PC-3 (cell line): ENCODE measurements around the gene SNRNP35. TPM values are rescaled to one million over a fixed set of nuclear protein-coding genes. Genes with fewer than 3 reads are reported as not detected.

ENCODE experiments used
- ATAC-seq: fragments of 200-7000 bp; cut with Tn5 transposase; 2 replicates; pipeline ENCODE4 v1.9.1; 2020; ENCODE audit warnings: mild to moderate bottlenecking, moderate library complexity
- BruUV-seq: library from RNA; stranded (reverse); fragments of 400-500 nt; replicated peaks from 2 replicates; lab custom pipeline; 2021; lab: Mats Ljungman, UMichigan
- CTCF ChIA-PET: fragments of 300-600 bp; sonication (Branson Sonifier 250); formaldehyde crosslinking; loops from one replicate; lab custom pipeline; 2022; ENCODE audit warnings: antibody characterized with exemption; lab: Charles Lee
- POLR2A ChIA-PET: fragments of 300-600 bp; sonication (Branson Sonifier 250); formaldehyde crosslinking; loops from one replicate; lab custom pipeline; 2022; ENCODE audit warnings: antibody characterized with exemption; ENCODE audit not compliant: unreplicated experiment; lab: Charles Lee
- DNase-seq: peaks from one replicate; pipeline ENCODE4 v3.0.0-alpha.2; 2015
- H2AFZ ChIP-seq: fragments of 300-600 bp; sonication (generic); 2 replicates; pipeline ENCODE4 v1.6.0; 2016; ENCODE audit warnings: antibody characterized with exemption, low read length
- H3F3A ChIP-seq: fragments of 300-600 bp; sonication (generic); one replicate; pipeline ENCODE4 v1.6.0; 2017; ENCODE audit warnings: antibody characterized with exemption, low read length, control low read depth, mild to moderate bottlenecking; ENCODE audit not compliant: unreplicated experiment
- H3K27ac ChIP-seq: fragments of 300-600 bp; sonication (generic); 2 replicates; pipeline ENCODE4 v1.5.1; 2016; ENCODE audit warnings: mild to moderate bottlenecking, low read length
- H3K27me3 ChIP-seq: fragments of 300-600 bp; sonication (generic); 2 replicates; pipeline ENCODE4 v1.6.1; 2016; ENCODE audit warnings: low read length, mixed read lengths
- H3K36me3 ChIP-seq: fragments of 300-600 bp; sonication (generic); 2 replicates; pipeline ENCODE4 v1.6.1; 2016; ENCODE audit warnings: low read depth, mixed run types, low read length, mixed read lengths
- H3K4me1 ChIP-seq: fragments of 300-600 bp; sonication (generic); 2 replicates; pipeline ENCODE4 v1.5.1; 2016; ENCODE audit warnings: low read length; ENCODE audit not compliant: insufficient read depth
- H3K4me2 ChIP-seq: fragments of 300-600 bp; sonication (generic); 2 replicates; pipeline ENCODE4 v1.6.0; 2016; ENCODE audit warnings: low read length
- H3K4me3 ChIP-seq: fragments of 300-600 bp; sonication (generic); 2 replicates; pipeline ENCODE4 v1.5.1; 2016; ENCODE audit warnings: mild to moderate bottlenecking, low read length, mixed read lengths
- H3K79me2 ChIP-seq: fragments of 300-600 bp; sonication (generic); 2 replicates; pipeline ENCODE4 v1.6.1; 2017; ENCODE audit warnings: low read length, mixed read lengths
- H3K9ac ChIP-seq: fragments of 300-600 bp; sonication (generic); 2 replicates; pipeline ENCODE4 v1.6.0; 2016; ENCODE audit warnings: mild to moderate bottlenecking, low read length
- H3K9me2 ChIP-seq: fragments of 300-600 bp; sonication (generic); replicated peaks from 2 replicates; pipeline ENCODE4 v1.6.1; 2016; ENCODE audit warnings: mixed run types, low read length, mixed read lengths
- H3K9me3 ChIP-seq: fragments of 300-600 bp; sonication (generic); 2 replicates; pipeline ENCODE4 v1.6.1; 2016; ENCODE audit warnings: low read length, mixed read lengths
- H4K20me1 ChIP-seq: fragments of 300-600 bp; sonication (generic); 2 replicates; pipeline ENCODE4 v1.6.1; 2016; ENCODE audit warnings: low read length, mixed read lengths
- EZH2 ChIP-seq: fragments of 300-600 bp; sonication (generic); IDR thresholded peaks from one replicate; pipeline ENCODE4 v1.6.1; 2017; ENCODE audit warnings: antibody characterized with exemption, mild to moderate bottlenecking, low read length; ENCODE audit not compliant: unreplicated experiment
- EZH2phosphoT487 ChIP-seq: fragments of 300-600 bp; sonication (generic); IDR thresholded peaks from 2 replicates; pipeline ENCODE4 v1.6.1; 2018; ENCODE audit warnings: mild to moderate bottlenecking, antibody characterized with exemption, low read length, borderline replicate concordance
- intact Hi-C: fragments of 100-400 bp; cut with micrococcal nuclease; formaldehyde crosslinking; loops from 2 replicates; pipeline ENCODE4 v1.9.0; 2023
- total RNA-seq: library from RNA; depleted of rRNA; stranded (reverse); fragments of >200 nt; gene quantifications from 2 replicates; pipeline ENCODE4 v1.2.3, GENCODE V29; 2014; rRNA removed
- TF ChIP-seq, protein P1 (sequence below): fragments of 300-600 bp; sonication (generic); conservative IDR thresholded peaks from 2 replicates; pipeline ENCODE4 v1.5.1; 2017; ENCODE audit warnings: antibody characterized with exemption, low read depth, mild to moderate bottlenecking, low read length

SNRNP35 gene
- total RNA-seq, 1 experiment from 2014 or later, result 15.9 TPM

DNA sequence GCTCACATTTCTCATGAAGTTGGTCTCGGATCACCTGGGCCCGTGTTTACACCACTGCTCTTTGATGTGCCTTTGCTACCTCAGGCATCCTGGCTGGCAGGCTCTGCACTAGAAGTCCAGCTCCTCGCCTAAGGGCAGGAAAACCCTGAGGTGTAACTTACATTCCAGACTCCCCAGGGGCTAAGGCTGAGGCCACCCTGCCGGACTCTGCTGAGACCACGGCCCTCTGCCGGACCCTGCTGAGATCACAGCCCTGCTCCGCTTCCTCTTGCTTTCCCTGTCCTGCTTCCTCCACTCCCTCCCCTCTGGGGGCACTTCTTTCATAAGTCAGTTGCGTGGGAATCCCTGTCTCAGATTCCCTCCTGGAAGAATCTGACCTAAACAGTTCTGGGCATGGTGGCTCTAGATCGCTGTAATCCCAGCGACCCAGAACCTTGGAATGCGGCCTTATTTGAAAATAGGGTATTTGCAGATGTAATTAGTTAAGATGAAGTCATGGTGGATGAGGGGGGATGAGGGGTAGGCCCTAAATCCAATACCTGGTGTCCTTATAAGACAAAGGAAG is 58.4 kb downstream of the SNRNP35 start:
- ChIA-PET POLR2A (interaction anchor here (0.5 kb wide), 1 partner anchor 50 kb away, joined by 4 read pairs; no protein-coding TSS in a partner anchor), CTCF (no interaction called here)
- H3K4me3 ChIP-seq, result no peak overlapping the region
- no TSS peak for BruUV-seq
- TF ChIP-seq, protein P1, sequence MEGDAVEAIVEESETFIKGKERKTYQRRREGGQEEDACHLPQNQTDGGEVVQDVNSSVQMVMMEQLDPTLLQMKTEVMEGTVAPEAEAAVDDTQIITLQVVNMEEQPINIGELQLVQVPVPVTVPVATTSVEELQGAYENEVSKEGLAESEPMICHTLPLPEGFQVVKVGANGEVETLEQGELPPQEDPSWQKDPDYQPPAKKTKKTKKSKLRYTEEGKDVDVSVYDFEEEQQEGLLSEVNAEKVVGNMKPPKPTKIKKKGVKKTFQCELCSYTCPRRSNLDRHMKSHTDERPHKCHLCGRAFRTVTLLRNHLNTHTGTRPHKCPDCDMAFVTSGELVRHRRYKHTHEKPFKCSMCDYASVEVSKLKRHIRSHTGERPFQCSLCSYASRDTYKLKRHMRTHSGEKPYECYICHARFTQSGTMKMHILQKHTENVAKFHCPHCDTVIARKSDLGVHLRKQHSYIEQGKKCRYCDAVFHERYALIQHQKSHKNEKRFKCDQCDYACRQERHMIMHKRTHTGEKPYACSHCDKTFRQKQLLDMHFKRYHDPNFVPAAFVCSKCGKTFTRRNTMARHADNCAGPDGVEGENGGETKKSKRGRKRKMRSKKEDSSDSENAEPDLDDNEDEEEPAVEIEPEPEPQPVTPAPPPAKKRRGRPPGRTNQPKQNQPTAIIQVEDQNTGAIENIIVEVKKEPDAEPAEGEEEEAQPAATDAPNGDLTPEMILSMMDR, result no peak
- TF ChIP-seq EZH2, result no peak
- no peak for TF ChIP-seq EZH2phosphoT487
- H3K9me3 ChIP-seq, result no peaks in the 10 kb centered on the region
- H3K79me2 ChIP-seq, result no peaks in the 10 kb centered on the region
- intact Hi-C loops, result no loop called here
- H3K27ac ChIP-seq, result no peak overlapping the region
- H3K9me2 ChIP-seq, result no peaks in the 10 kb centered on the region
- no peak overlapping the region for H3K4me2 ChIP-seq
- DNase-seq, result no peak
- no peaks in the 10 kb centered on the region for H3K4me1 ChIP-seq
- no peak for ATAC-seq
- H2AFZ ChIP-seq, result no peak overlapping the region
- H3K9ac ChIP-seq, result no peak overlapping the region
- peaks cover 16% of the 10 kb centered on the region for H3K36me3 ChIP-seq
- H4K20me1 ChIP-seq, result no peaks in the 10 kb centered on the region
- no peaks in the 10 kb centered on the region for H3K27me3 ChIP-seq
- no peaks in the 10 kb centered on the region for H3F3A ChIP-seq

Other genes with a start within 250 kb of the SNRNP35 start
- gene MPHOSPH9, start 225.0 kb upstream of the SNRNP35 start, total RNA-seq, result 34.2 and 42.5 TPM in 2 replicates
- 15.9 and 23.2 TPM in 2 replicates for gene MTRFR, start 224.7 kb upstream of the SNRNP35 start, total RNA-seq
- 162 and 175 TPM in 2 replicates for gene CDK2AP1, start 186.3 kb upstream of the SNRNP35 start, total RNA-seq
- 23.3 and 25.3 TPM in 2 replicates for gene SBNO1, start 93.3 kb upstream of the SNRNP35 start, total RNA-seq
- gene KMT5A, start 74.0 kb upstream of the SNRNP35 start, total RNA-seq, result 59.3 and 73.5 TPM in 2 replicates
- 2.2 and 3.2 TPM in 2 replicates for gene RILPL2, start 21.5 kb upstream of the SNRNP35 start, total RNA-seq
- 14.7 and 18.8 TPM in 2 replicates for gene RILPL1, start 75.6 kb downstream of the SNRNP35 start, total RNA-seq
- gene TMED2, start 126.4 kb downstream of the SNRNP35 start, total RNA-seq, result 299 and 338 TPM in 2 replicates
- 41.1 and 50.0 TPM in 2 replicates for gene DDX55, start 144.0 kb downstream of the SNRNP35 start, total RNA-seq
- gene EIF2B1, start 175.5 kb downstream of the SNRNP35 start, total RNA-seq, result 70.8 and 83.4 TPM in 2 replicates
- 24.2 and 37.6 TPM in 2 replicates for gene GTF2H3, start 175.7 kb downstream of the SNRNP35 start, total RNA-seq
- 13.9 and 15.8 TPM in 2 replicates for gene TCTN2, start 213.0 kb downstream of the SNRNP35 start, total RNA-seq